ENCODE results near the gene NCOA3. TPM values are rescaled to one million over a fixed set of nuclear protein-coding genes. Genes with fewer than 3 reads are reported as not detected.

Gene NCOA3
- polyA plus RNA-seq, 1 of the 3 experiments (the other 2 are of a cell fraction): 5.8 TPM

- H3F3A ChIP-seq (replicated peaks; ENCODE audit: insufficient read depth): no peaks in the 10 kb centered on the region
- H3K36me3 ChIP-seq (replicated peaks in 1 of 2; ENCODE audit: control insufficient read depth in 1 of 2, insufficient read depth in 2 of 2, low read length in 1 of 2): peaks cover 5 to 55% of the 10 kb centered on the region in 2 experiments
- H3K4me3 ChIP-seq (ENCODE audit: low read depth in 2 of 2, low read length in 1 of 2): no peak overlapping the region
- 98% methylated on average over 2 of the region's 2 CpGs for WGBS (ENCODE audit: low lambda C conversion rate)
- no peak for DNase-seq
- TF ChIP-seq FOXJ3 (CRISPR knock-in tag; IDR thresholded peaks at IDR 0.05) (no peak), RXRA (IDR thresholded peaks at IDR 0.05; ENCODE audit: borderline replicate concordance, low read depth) (no peak)
- H3K4me2 ChIP-seq: no peak overlapping the region
- no peaks in the 10 kb centered on the region for H3K79me2 ChIP-seq (ENCODE audit: insufficient read depth)
- no peak overlapping the region for H2AFZ ChIP-seq (ENCODE audit: low read depth)
- H3K9me2 ChIP-seq: no peaks in the 10 kb centered on the region
- no peak overlapping the region for H3K27ac ChIP-seq (ENCODE audit: low read depth in 2 of 2, low read length in 1 of 2)
- ChIA-PET POLR2A (no interaction called here), CTCF (interaction anchor here (1.2 to 24.9 kb wide), 3 partner anchors 18 to 963 kb away, joined by 3 to 437 read pairs (median 6); no protein-coding TSS in a partner anchor)
- H4K20me1 ChIP-seq (ENCODE audit: insufficient read depth): no peaks in the 10 kb centered on the region
- no peak overlapping the region for H3K9ac ChIP-seq
- H3K4me1 ChIP-seq (ENCODE audit: control insufficient read depth in 1 of 2, insufficient read depth in 2 of 2, low read depth in 1 of 2, low read length in 1 of 2): peaks cover 3 to 4% of the 10 kb centered on the region in 2 experiments; a peak in 2 of 4 replicates
- no peaks in the 10 kb centered on the region for H3K9me3 ChIP-seq
- H3K27me3 ChIP-seq (ENCODE audit: insufficient read depth): no peaks in the 10 kb centered on the region
Measured at GRCh38 chr20:47660602-47660905, 158.9 kb downstream of the NCOA3 start.

- DNase-seq: no peak
- TF ChIP-seq EZH2phosphoT487 (IDR thresholded peaks at IDR 0.05; ENCODE audit: borderline replicate concordance, low read depth): no peak
- Histone ChIP-seq H3K4me3 (ENCODE audit: low read depth in 2 of 2, low read length in 1 of 2) (no peak overlapping the region), H3K27ac (ENCODE audit: low read depth in 2 of 2, low read length in 1 of 2) (no peak overlapping the region), H3K9ac (no peak overlapping the region), H3K9me3 (no peaks in the 10 kb centered on the region), H2AFZ (ENCODE audit: low read depth) (no peak overlapping the region), H3K79me2 (ENCODE audit: insufficient read depth) (no peaks in the 10 kb centered on the region), H3K27me3 (ENCODE audit: insufficient read depth) (no peaks in the 10 kb centered on the region), H3K4me2 (no peak overlapping the region), H4K20me1 (ENCODE audit: insufficient read depth) (no peaks in the 10 kb centered on the region), H3K9me2 (no peaks in the 10 kb centered on the region), H3F3A (replicated peaks; ENCODE audit: insufficient read depth) (no peaks in the 10 kb centered on the region), H3K4me1 (ENCODE audit: control insufficient read depth in 1 of 2, insufficient read depth in 2 of 2, low read depth in 1 of 2, low read length in 1 of 2) (peaks cover 3 to 4% of the 10 kb centered on the region in 2 experiments; a peak in 2 of 4 replicates), H3K36me3 (replicated peaks in 1 of 2; ENCODE audit: control insufficient read depth in 1 of 2, insufficient read depth in 2 of 2, low read length in 1 of 2) (peaks cover 5 to 54% of the 10 kb centered on the region in 2 experiments)
- 94% methylated on average over 12 of the region's 12 CpGs for WGBS (ENCODE audit: low lambda C conversion rate)
- POLR2A ChIA-PET: no interaction called here
- CTCF ChIA-PET: interaction anchor here (1.1 to 24.9 kb wide), 5 partner anchors 12 to 962 kb away, joined by 3 to 437 read pairs (median 36); no protein-coding TSS in a partner anchor
Measured at GRCh38 chr20:47660983-47661700, 159.5 kb downstream of the NCOA3 start.

GRCh38 chr20:47661714-47662113 lies 160.0 kb downstream of the NCOA3 start:
- Histone ChIP-seq H3F3A (replicated peaks; ENCODE audit: insufficient read depth) (no peaks in the 10 kb centered on the region), H3K4me2 (no peak overlapping the region), H3K4me3 (ENCODE audit: low read depth in 2 of 2, low read length in 1 of 2) (no peak overlapping the region), H3K9me3 (no peaks in the 10 kb centered on the region), H3K4me1 (ENCODE audit: control insufficient read depth in 1 of 2, insufficient read depth in 2 of 2, low read depth in 1 of 2, low read length in 1 of 2) (peaks cover 3 to 4% of the 10 kb centered on the region in 2 experiments; a peak in 2 of 4 replicates), H3K79me2 (ENCODE audit: insufficient read depth) (no peaks in the 10 kb centered on the region), H3K9ac (no peak overlapping the region), H3K36me3 (replicated peaks in 1 of 2; ENCODE audit: control insufficient read depth in 1 of 2, insufficient read depth in 2 of 2, low read length in 1 of 2) (peaks cover 5 to 48% of the 10 kb centered on the region in 2 experiments), H3K27me3 (ENCODE audit: insufficient read depth) (no peaks in the 10 kb centered on the region), H3K9me2 (no peaks in the 10 kb centered on the region), H2AFZ (ENCODE audit: low read depth) (no peak overlapping the region), H4K20me1 (ENCODE audit: insufficient read depth) (no peaks in the 10 kb centered on the region), H3K27ac (ENCODE audit: low read depth in 2 of 2, low read length in 1 of 2) (no peak overlapping the region)
- 94% methylated on average over 3 of the region's 7 CpGs for WGBS (ENCODE audit: low lambda C conversion rate)
- POLR2A ChIA-PET: no interaction called here
- DNase-seq: no peak
- CTCF ChIA-PET: interaction anchor here (1.1 to 24.9 kb wide), 7 partner anchors 12 to 961 kb away, joined by 3 to 437 read pairs (median 6); no protein-coding TSS in a partner anchor
- TF ChIP-seq REST (IDR thresholded peaks at IDR 0.05; ENCODE audit: low read depth, low read length) (no peak), MAX (IDR thresholded peaks at IDR 0.05; ENCODE audit: low read depth) (no peak), USF2 (IDR thresholded peaks at IDR 0.05; ENCODE audit: borderline replicate concordance, low read depth, low read length) (no peak), JUND (IDR thresholded peaks at IDR 0.05) (no peak), RXRA (IDR thresholded peaks at IDR 0.05; ENCODE audit: borderline replicate concordance, low read depth) (no peak), GABPA (IDR thresholded peaks at IDR 0.05; ENCODE audit: low read depth) (no peak), MXI1 (IDR thresholded peaks at IDR 0.05; ENCODE audit: low read depth, low read length) (no peak), FOSL2 (IDR thresholded peaks at IDR 0.05; ENCODE audit: borderline replicate concordance, low read depth) (no peak), TAF1 (IDR thresholded peaks at IDR 0.05; ENCODE audit: borderline replicate concordance, low read depth, low read length) (no peak), YY1 (IDR thresholded peaks at IDR 0.05; ENCODE audit: low read depth) (no peak), TCF12 (IDR thresholded peaks at IDR 0.05) (no peak)

Measured in SK-N-SH (cell line).